GM12878 (cell line): Measurements from ENCODE around the gene GPR155. TPM values are rescaled to one million over a fixed set of nuclear protein-coding genes. Genes with fewer than 3 reads are reported as not detected.

ENCODE experiments used
- ATAC-seq: fragments of 200-7000 bp; cut with Tn5 transposase; 3 replicates; pipeline ENCODE4 v1.9.1; 2020; ENCODE audit warnings: mild to moderate bottlenecking, moderate library complexity
- BruUV-seq: library from RNA; stranded (reverse); fragments of 400-500 nt; replicated peaks from 2 replicates; lab custom pipeline; 2021; lab: Mats Ljungman, UMichigan
- CTCF ChIA-PET: fragments of 300-600 bp; sonication (Branson Sonifier 250); formaldehyde crosslinking; extraction: SDS; loops from one replicate; lab custom pipeline; 2021; ENCODE audit warnings: inconsistent platforms; lab: Yijun Ruan, JAX
- POLR2A ChIA-PET: fragments of 350-600 bp; formaldehyde crosslinking; extraction: SDS; loops from one replicate; lab custom pipeline; 2021; ENCODE audit warnings: inconsistent platforms; lab: Charles Lee
- RAD21 ChIA-PET: fragments of 300-600 bp; sonication (Branson Sonifier 250); formaldehyde crosslinking; loops from one replicate; lab custom pipeline; 2023; ENCODE audit warnings: antibody characterized with exemption; ENCODE audit not compliant: unreplicated experiment; lab: Charles Lee
- SMC1A ChIA-PET: fragments of 300-600 bp; sonication (Branson Sonifier 250); formaldehyde crosslinking; loops from one replicate; lab custom pipeline; 2023; ENCODE audit not compliant: unreplicated experiment, uncharacterized antibody; lab: Charles Lee
- DNase-seq: peaks from one replicate; pipeline ENCODE4 v3.0.0-alpha.2; 2011; ENCODE audit warnings: low read depth, low spot score
- FAIRE-seq: peaks from 3 replicates; lab custom pipeline; 2011; peaks lifted over from hg19 to GRCh38; lab: Jason Lieb, UNC
- H2AFZ ChIP-seq: 2 replicates; pipeline ENCODE4 v1.6.0; 2011; ENCODE audit warnings: low read depth, low read length, control low read depth; ENCODE audit not compliant: control insufficient read depth
- H3K27ac ChIP-seq: 2 replicates; pipeline ENCODE4 v1.5.1; 2011; ENCODE audit warnings: control low read depth; ENCODE audit not compliant: control insufficient read depth, insufficient read depth
- H3K27me3 ChIP-seq, 2 experiments: replicated peaks in 1 of 2; 2 replicates each; pipeline versions ENCODE4 v1.6.0 to v1.6.1; 2011; ENCODE audit warnings: low read length in 1 of 2; ENCODE audit not compliant: control insufficient read depth in 2 of 2, insufficient read depth in 2 of 2
- H3K36me3 ChIP-seq, 2 experiments: 2 replicates each; pipeline ENCODE4 v1.5.1; 2011; ENCODE audit warnings: low read length in 1 of 2; ENCODE audit not compliant: control insufficient read depth in 2 of 2, insufficient read depth in 2 of 2
- H3K4me1 ChIP-seq: 2 replicates; pipeline ENCODE4 v1.6.1; 2011; ENCODE audit warnings: mild to moderate bottlenecking, low read length, moderate library complexity, mixed read lengths; ENCODE audit not compliant: control insufficient read depth, insufficient read depth
- H3K4me2 ChIP-seq: 2 replicates; pipeline ENCODE4 v1.6.0; 2011; ENCODE audit warnings: control low read depth; ENCODE audit not compliant: control insufficient read depth, insufficient read depth
- H3K4me3 ChIP-seq: fragments of 200-600 bp; sonication (generic); 2 replicates; pipeline ENCODE4 v1.5.1; 2016
- H3K79me2 ChIP-seq: 2 replicates; pipeline ENCODE4 v1.6.0; 2011; ENCODE audit warnings: low read length; ENCODE audit not compliant: control insufficient read depth, insufficient read depth
- H3K9ac ChIP-seq: 2 replicates; pipeline ENCODE4 v1.8.0; 2011; ENCODE audit warnings: low read length, control low read depth, mixed read lengths; ENCODE audit not compliant: control insufficient read depth, insufficient read depth
- H3K9me3 ChIP-seq: replicated peaks from 3 replicates; pipeline ENCODE4 v1.5.1; 2011; ENCODE audit warnings: mild to moderate bottlenecking, low read length; ENCODE audit not compliant: control insufficient read depth, insufficient read depth
- H4K20me1 ChIP-seq: 2 replicates; pipeline ENCODE4 v1.6.0; 2011; ENCODE audit not compliant: control insufficient read depth, insufficient read depth
- BMI1 ChIP-seq: fragments of 450-650 bp; IDR thresholded peaks from 2 replicates; pipeline ENCODE4 v1.6.1; 2016; ENCODE audit warnings: mild to moderate bottlenecking, moderate library complexity, borderline replicate concordance
- GABPA ChIP-seq: IDR thresholded peaks from 2 replicates; pipeline ENCODE4 v1.6.1; 2014; ENCODE audit warnings: antibody characterized with exemption, low read depth, mild to moderate bottlenecking, inconsistent platforms
- PAX5 ChIP-seq: IDR thresholded peaks from 2 replicates; pipeline ENCODE4 v1.6.1; 2011; ENCODE audit warnings: low read depth, low read length, borderline replicate concordance
- RELA ChIP-seq: fragments of 450-650 bp; IDR thresholded peaks from 2 replicates; pipeline ENCODE4 v1.8.0; 2014; ENCODE audit warnings: borderline replicate concordance; ENCODE audit not compliant: partially characterized antibody
- RFX5 ChIP-seq: IDR thresholded peaks from 2 replicates; pipeline ENCODE4 v1.6.1; 2011; ENCODE audit warnings: low read depth, low read length, improper control_type of control experiment
- SPI1 ChIP-seq: IDR thresholded peaks from 2 replicates; pipeline ENCODE4 v1.6.1; 2011; ENCODE audit warnings: low read depth, mild to moderate bottlenecking, low read length, moderate library complexity, borderline replicate concordance; ENCODE audit not compliant: insufficient read depth
- SUPT20H ChIP-seq: IDR thresholded peaks from 2 replicates; pipeline ENCODE4 v1.6.1; 2011; ENCODE audit warnings: low read depth, mild to moderate bottlenecking, low read length, moderate library complexity, borderline replicate concordance; ENCODE audit not compliant: control insufficient read depth
- TCF12 ChIP-seq: IDR thresholded peaks from 2 replicates; pipeline ENCODE4 v1.6.1; 2011; ENCODE audit warnings: low read depth, mild to moderate bottlenecking, low read length
- WGBS: methylation state at CpG from one replicate; pipeline ENCODE4 v1.1.6; 2016; ENCODE audit warnings: low lambda C conversion rate; ENCODE audit not compliant: insufficient replicate concordance, insufficient coverage; ENCODE audit errors: missing lambda C conversion rate; 5-methylcytosine and 5-hydroxymethylcytosine counted together
- in situ Hi-C: fragments of 300-500 bp; cut with MboI; formaldehyde crosslinking; loops from 9 replicates; pipeline ENCODE4 v1.14.3; 2018; ENCODE audit warnings: mixed read lengths
- intact Hi-C: fragments of 100-400 bp; cut with micrococcal nuclease; formaldehyde crosslinking; loops from one replicate; pipeline ENCODE4 v1.14.2; 2022; ENCODE audit not compliant: unreplicated experiment
- polyA plus RNA-seq, 11 experiments: library from polyadenylated mRNA; depleted of rRNA in 4 of 11; unstranded in 6 of 11; stranded (reverse) in 5 of 11; fragments of >200 nt; fragmentation: Nextera tagmentation in 4 of 11; fragmentation: Illumina TruSeq in 1 of 11; extraction: Ambion mirVana in 4 of 11; extraction: Trizol in 1 of 11; gene quantifications; 1 replicate in 1 of 11; 2 replicates in 10 of 11; pipeline versions ENCODE4 v1.2.1 to v1.2.3, GENCODE V29; 2011 to 2016; ENCODE audit warnings: inconsistent platforms in 2 of 11, missing spikeins in 2 of 11, low read depth in 1 of 11
- total RNA-seq, 4 experiments: library from RNA; depleted of rRNA in 3 of 4; stranded (reverse); fragments of >200 nt in 3 of 4; fragmentation: Illumina TruSeq in 1 of 4; extraction: Trizol in 1 of 4; gene quantifications; 2 replicates each; pipeline versions ENCODE4 v1.2.1 to v1.2.3, GENCODE V29; 2013 to 2021
- TF ChIP-seq, protein P1 (sequence below): fragments of 450-650 bp; IDR thresholded peaks from 2 replicates; pipeline ENCODE4 v1.6.1; 2018; ENCODE audit warnings: borderline replicate concordance, mild to moderate bottlenecking; ENCODE audit not compliant: partially characterized antibody
- TF ChIP-seq, protein P2 (sequence below): IDR thresholded peaks from 2 replicates; pipeline ENCODE4 v1.6.1; 2012; ENCODE audit warnings: improper control_type of control experiment, low read depth, low read length; ENCODE audit not compliant: insufficient replicate concordance
- TF ChIP-seq, protein P3 (sequence below): fragments of 450-650 bp; formaldehyde crosslinking; IDR thresholded peaks from 2 replicates; pipeline ENCODE4 v1.4.0; 2020; ENCODE audit warnings: mild to moderate bottlenecking, moderate library complexity

Gene GPR155
- total and polyA plus RNA-seq, 10 of the 15 experiments (the other 5 are each of a cell fraction or from before 2014, with no cell fraction given), result 0.53 to 3.0 (median 1.5) TPM

DNA sequence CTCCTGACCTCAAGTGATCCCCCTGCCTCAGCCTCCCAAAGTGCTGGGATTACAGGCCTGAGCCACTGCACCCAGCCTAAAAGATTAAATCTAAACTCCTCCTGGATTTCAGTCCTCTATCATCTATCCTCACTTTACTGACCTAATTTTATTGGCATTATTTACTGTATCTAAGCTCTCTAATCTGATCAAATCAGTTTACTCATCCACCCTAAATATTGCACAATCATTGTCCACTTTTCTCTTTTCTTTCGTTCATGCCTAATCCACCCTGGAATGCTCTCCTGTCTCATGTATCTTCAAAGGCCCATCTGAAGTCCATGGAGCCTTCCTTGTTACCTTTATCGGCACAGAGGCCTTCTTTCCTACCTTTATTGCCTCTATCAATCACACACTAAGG lies 31.6 kb upstream of the GPR155 start:
- ChIA-PET RAD21 (no interaction called here), CTCF (interaction anchor here (0.5 to 2.8 kb wide), 6 partner anchors 15 to 80 kb away, joined by 3 to 11 read pairs (median 3); no protein-coding TSS in a partner anchor), SMC1A (interaction anchor here (1.1 to 2.6 kb wide), 6 partner anchors 14 to 55 kb away, joined by 3 to 16 read pairs (median 4); no protein-coding TSS in a partner anchor), POLR2A (no interaction called here)
- H3K36me3 ChIP-seq, result no peaks in the 10 kb centered on the region
- no peak overlapping the region for H3K4me3 ChIP-seq
- FAIRE-seq (no peak), DNase-seq (no peak), ATAC-seq (no peak)
- intact Hi-C loops (no loop called here), in situ Hi-C loops (no loop called here)
- H3K9me3 ChIP-seq, result no peaks in the 10 kb centered on the region
- H3K27ac ChIP-seq, result no peak overlapping the region
- no peak overlapping the region for H3K9ac ChIP-seq
- no peak overlapping the region for H3K4me2 ChIP-seq
- no peak for TF ChIP-seq RELA
- TF ChIP-seq TCF12, result no peak
- TF ChIP-seq, protein P1, sequence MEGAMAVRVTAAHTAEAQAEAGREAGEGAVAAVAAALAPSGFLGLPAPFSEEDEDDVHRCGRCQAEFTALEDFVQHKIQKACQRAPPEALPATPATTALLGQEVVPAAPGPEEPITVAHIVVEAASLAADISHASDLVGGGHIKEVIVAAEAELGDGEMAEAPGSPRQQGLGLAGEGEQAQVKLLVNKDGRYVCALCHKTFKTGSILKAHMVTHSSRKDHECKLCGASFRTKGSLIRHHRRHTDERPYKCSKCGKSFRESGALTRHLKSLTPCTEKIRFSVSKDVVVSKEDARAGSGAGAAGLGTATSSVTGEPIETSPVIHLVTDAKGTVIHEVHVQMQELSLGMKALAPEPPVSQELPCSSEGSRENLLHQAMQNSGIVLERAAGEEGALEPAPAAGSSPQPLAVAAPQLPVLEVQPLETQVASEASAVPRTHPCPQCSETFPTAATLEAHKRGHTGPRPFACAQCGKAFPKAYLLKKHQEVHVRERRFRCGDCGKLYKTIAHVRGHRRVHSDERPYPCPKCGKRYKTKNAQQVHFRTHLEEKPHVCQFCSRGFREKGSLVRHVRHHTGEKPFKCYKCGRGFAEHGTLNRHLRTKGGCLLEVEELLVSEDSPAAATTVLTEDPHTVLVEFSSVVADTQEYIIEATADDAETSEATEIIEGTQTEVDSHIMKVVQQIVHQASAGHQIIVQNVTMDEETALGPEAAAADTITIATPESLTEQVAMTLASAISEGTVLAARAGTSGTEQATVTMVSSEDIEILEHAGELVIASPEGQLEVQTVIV, result no peak
- no peak for TF ChIP-seq BMI1
- TF ChIP-seq, protein P2, sequence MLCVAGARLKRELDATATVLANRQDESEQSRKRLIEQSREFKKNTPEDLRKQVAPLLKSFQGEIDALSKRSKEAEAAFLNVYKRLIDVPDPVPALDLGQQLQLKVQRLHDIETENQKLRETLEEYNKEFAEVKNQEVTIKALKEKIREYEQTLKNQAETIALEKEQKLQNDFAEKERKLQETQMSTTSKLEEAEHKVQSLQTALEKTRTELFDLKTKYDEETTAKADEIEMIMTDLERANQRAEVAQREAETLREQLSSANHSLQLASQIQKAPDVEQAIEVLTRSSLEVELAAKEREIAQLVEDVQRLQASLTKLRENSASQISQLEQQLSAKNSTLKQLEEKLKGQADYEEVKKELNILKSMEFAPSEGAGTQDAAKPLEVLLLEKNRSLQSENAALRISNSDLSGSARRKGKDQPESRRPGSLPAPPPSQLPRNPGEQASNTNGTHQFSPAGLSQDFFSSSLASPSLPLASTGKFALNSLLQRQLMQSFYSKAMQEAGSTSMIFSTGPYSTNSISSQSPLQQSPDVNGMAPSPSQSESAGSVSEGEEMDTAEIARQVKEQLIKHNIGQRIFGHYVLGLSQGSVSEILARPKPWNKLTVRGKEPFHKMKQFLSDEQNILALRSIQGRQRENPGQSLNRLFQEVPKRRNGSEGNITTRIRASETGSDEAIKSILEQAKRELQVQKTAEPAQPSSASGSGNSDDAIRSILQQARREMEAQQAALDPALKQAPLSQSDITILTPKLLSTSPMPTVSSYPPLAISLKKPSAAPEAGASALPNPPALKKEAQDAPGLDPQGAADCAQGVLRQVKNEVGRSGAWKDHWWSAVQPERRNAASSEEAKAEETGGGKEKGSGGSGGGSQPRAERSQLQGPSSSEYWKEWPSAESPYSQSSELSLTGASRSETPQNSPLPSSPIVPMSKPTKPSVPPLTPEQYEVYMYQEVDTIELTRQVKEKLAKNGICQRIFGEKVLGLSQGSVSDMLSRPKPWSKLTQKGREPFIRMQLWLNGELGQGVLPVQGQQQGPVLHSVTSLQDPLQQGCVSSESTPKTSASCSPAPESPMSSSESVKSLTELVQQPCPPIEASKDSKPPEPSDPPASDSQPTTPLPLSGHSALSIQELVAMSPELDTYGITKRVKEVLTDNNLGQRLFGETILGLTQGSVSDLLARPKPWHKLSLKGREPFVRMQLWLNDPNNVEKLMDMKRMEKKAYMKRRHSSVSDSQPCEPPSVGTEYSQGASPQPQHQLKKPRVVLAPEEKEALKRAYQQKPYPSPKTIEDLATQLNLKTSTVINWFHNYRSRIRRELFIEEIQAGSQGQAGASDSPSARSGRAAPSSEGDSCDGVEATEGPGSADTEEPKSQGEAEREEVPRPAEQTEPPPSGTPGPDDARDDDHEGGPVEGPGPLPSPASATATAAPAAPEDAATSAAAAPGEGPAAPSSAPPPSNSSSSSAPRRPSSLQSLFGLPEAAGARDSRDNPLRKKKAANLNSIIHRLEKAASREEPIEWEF, result no peak
- no peak for TF ChIP-seq GABPA
- TF ChIP-seq SPI1, result no peak
- TF ChIP-seq SUPT20H, result no peak
- TF ChIP-seq, protein P3, sequence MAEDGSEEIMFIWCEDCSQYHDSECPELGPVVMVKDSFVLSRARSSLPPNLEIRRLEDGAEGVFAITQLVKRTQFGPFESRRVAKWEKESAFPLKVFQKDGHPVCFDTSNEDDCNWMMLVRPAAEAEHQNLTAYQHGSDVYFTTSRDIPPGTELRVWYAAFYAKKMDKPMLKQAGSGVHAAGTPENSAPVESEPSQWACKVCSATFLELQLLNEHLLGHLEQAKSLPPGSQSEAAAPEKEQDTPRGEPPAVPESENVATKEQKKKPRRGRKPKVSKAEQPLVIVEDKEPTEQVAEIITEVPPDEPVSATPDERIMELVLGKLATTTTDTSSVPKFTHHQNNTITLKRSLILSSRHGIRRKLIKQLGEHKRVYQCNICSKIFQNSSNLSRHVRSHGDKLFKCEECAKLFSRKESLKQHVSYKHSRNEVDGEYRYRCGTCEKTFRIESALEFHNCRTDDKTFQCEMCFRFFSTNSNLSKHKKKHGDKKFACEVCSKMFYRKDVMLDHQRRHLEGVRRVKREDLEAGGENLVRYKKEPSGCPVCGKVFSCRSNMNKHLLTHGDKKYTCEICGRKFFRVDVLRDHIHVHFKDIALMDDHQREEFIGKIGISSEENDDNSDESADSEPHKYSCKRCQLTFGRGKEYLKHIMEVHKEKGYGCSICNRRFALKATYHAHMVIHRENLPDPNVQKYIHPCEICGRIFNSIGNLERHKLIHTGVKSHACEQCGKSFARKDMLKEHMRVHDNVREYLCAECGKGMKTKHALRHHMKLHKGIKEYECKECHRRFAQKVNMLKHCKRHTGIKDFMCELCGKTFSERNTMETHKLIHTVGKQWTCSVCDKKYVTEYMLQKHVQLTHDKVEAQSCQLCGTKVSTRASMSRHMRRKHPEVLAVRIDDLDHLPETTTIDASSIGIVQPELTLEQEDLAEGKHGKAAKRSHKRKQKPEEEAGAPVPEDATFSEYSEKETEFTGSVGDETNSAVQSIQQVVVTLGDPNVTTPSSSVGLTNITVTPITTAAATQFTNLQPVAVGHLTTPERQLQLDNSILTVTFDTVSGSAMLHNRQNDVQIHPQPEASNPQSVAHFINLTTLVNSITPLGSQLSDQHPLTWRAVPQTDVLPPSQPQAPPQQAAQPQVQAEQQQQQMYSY, result no peak
- no peak for TF ChIP-seq PAX5
- no peak for TF ChIP-seq RFX5
- peaks cover 9% of the 10 kb centered on the region for H3K4me1 ChIP-seq
- no peak overlapping the region for H2AFZ ChIP-seq
- peaks cover 0 to 2% of the 10 kb centered on the region in 2 experiments; a peak in 1 of 4 replicates for H3K27me3 ChIP-seq
- H3K79me2 ChIP-seq, result no peaks in the 10 kb centered on the region
- no TSS peak for BruUV-seq
- WGBS, result 67% methylated on average over 2 of the region's 2 CpGs
- H4K20me1 ChIP-seq, result no peaks in the 10 kb centered on the region
